Upper lobe of right lung (tissue), 1 donor: ENCODE results near the gene KRTAP2-3. TPM values are rescaled to one million over a fixed set of nuclear protein-coding genes. Genes with fewer than 3 reads are reported as not detected.

Source experiments
- ATAC-seq: fragments of 200-7000 bp; cut with Tn5 transposase; one replicate; pipeline ENCODE4 v1.9.1; 2020; ENCODE audit warnings: mild to moderate bottlenecking, moderate library complexity
- DNase-seq: peaks from one replicate; pipeline ENCODE4 v3.0.0-alpha.2; 2020
- H3K27ac ChIP-seq: fragments of 200-600 bp; one replicate; pipeline ENCODE4 v1.8.0; 2022
- H3K27me3 ChIP-seq: fragments of 200-600 bp; one replicate; pipeline ENCODE4 v1.8.0; 2022; ENCODE audit warnings: mild to moderate bottlenecking
- H3K36me3 ChIP-seq: fragments of 200-600 bp; one replicate; pipeline ENCODE4 v1.8.0; 2022
- H3K4me1 ChIP-seq: fragments of 200-600 bp; one replicate; pipeline ENCODE4 v1.8.0; 2022
- H3K4me3 ChIP-seq: fragments of 200-600 bp; one replicate; pipeline ENCODE4 v1.8.0; 2022; ENCODE audit warnings: mild to moderate bottlenecking
- H3K9me3 ChIP-seq: fragments of 200-600 bp; one replicate; pipeline ENCODE4 v1.8.0; 2022
- intact Hi-C: fragments of 100-400 bp; cut with DNase I; formaldehyde crosslinking; loops from one replicate; pipeline ENCODE4 v1.11.0; 2022
- total RNA-seq: library from RNA; stranded (reverse); fragmentation: NEBNext Ultra II Directional; extraction: Animal tissue kit (Norgen Biotek cat#: 25700); gene quantifications from one replicate; pipeline ENCODE4 v1.2.1, GENCODE V29; 2021
- TF ChIP-seq, protein P1 (sequence below): fragments of 200-600 bp; IDR thresholded peaks from one replicate; pipeline ENCODE4 v1.8.0; 2022; ENCODE audit warnings: antibody characterized with exemption
- donor health status: DM: no; HTN: yes; CAD: no; lungs with severe emphysema.

The KRTAP2-3 gene
- total RNA-seq, 1 donor from 2014 or later = not detected

DNA sequence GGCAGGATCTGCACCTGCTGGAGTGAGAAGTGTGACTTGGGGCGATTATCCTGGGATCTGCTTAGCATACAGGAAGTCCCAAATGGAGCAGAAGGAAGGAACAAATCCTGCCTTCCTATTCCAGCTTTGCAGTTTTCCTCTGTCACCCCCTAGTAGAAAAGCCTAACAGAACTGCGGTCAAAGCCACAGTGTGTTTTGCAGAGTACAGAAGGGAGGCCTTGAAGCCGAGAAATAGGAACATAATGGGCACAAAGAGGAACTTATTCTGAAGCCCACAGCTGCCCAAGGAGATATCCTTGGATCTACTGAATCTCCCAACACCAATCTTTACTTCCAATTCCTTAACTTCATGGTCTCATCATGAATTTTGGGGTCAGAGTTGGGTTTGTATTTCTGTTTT lies 41.4 kb downstream of the KRTAP2-3 start:
- TF ChIP-seq, protein P1, sequence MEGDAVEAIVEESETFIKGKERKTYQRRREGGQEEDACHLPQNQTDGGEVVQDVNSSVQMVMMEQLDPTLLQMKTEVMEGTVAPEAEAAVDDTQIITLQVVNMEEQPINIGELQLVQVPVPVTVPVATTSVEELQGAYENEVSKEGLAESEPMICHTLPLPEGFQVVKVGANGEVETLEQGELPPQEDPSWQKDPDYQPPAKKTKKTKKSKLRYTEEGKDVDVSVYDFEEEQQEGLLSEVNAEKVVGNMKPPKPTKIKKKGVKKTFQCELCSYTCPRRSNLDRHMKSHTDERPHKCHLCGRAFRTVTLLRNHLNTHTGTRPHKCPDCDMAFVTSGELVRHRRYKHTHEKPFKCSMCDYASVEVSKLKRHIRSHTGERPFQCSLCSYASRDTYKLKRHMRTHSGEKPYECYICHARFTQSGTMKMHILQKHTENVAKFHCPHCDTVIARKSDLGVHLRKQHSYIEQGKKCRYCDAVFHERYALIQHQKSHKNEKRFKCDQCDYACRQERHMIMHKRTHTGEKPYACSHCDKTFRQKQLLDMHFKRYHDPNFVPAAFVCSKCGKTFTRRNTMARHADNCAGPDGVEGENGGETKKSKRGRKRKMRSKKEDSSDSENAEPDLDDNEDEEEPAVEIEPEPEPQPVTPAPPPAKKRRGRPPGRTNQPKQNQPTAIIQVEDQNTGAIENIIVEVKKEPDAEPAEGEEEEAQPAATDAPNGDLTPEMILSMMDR = no peak
- Histone ChIP-seq H3K9me3 (no peaks in the 10 kb centered on the region), H3K4me1 (no peaks in the 10 kb centered on the region), H3K36me3 (no peaks in the 10 kb centered on the region), H3K27me3 (peaks cover 5% of the 10 kb centered on the region), H3K4me3 (no peak overlapping the region), H3K27ac (no peak overlapping the region)
- no peak for ATAC-seq
- DNase-seq = no peak
- intact Hi-C loops = no loop called here

DNA sequence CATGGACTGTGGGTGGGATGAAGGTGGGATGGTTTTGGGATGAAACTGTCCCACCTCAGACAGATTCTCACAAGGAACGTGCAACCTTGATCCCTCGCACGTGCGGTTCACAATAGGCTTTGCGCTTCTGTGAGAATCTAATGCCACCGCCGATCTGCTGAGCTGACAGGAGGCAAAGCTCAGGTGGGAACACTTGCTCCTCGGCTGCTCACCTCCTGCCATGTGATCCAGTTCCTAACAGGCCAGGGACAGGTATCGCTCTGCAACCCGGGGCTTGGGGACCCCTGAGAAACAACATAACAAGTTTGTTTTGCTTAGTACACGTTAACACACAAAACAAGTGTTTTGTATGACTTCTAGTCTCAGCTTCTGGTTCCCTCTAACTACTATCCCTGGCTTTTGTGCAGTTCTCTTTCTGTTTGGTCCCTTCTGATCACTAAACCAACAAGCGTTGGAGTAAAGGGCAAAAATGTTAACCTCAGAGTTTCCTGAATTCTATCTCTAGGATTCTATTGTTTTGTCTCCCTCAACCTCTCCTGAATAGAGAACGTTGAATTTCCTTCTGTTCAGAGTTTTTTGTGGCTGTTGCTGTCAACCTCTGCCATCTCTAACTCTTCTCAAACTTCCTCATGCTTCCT lies 43.2 kb downstream of the KRTAP2-3 start:
- no peaks in the 10 kb centered on the region for H3K4me1 ChIP-seq
- no peak overlapping the region for H3K4me3 ChIP-seq
- H3K27ac ChIP-seq = no peak overlapping the region
- intact Hi-C loops = no loop called here
- H3K27me3 ChIP-seq = no peaks in the 10 kb centered on the region
- no peaks in the 10 kb centered on the region for H3K9me3 ChIP-seq
- ATAC-seq (no peak), DNase-seq (no peak)
- TF ChIP-seq, protein P1 = no peak
- H3K36me3 ChIP-seq = no peaks in the 10 kb centered on the region

DNA sequence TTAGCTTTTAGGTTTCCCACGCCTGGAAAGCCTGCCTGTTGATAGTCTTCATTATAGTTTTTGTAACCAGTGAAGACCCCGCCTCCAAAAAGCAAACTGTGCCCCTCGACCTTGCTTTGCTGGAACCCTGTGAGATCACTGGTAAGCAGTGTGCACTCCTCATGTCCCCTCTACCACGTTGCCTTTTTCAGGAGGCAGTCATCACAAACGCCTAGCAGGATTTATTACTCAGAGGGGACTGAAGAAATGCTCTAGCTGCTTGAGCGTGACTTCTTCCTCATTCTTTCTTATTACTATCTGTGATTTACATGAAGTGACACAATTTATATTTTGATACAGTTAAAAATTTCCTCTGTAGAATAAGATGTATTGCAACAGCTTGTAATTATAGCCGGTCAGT lies 44.5 kb downstream of the KRTAP2-3 start:
- no peak for DNase-seq
- no peak overlapping the region for H3K27ac ChIP-seq
- intact Hi-C loops = no loop called here

DNA sequence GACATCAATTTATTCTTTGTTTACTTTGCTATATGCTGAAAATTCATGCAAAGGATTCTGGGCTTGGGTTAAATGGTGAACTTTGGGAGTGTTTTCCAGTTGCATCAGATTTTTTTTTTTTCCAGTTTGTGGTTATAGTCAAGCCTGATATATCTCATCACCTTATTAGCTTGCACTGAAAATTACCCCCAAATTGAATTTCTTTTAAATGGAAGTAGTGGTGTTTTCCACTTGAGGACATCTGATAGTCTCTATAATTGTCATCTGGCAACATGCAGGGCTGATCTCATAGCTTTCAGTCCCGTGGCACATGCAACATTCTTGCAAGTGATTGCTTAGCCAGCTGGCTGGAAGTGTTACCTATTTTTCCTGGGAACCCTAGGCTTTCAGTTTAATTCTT lies 46.3 kb downstream of the KRTAP2-3 start:
- DNase-seq (no peak), ATAC-seq (no peak)
- TF ChIP-seq, protein P1 = no peak
- Histone ChIP-seq H3K4me3 (no peak overlapping the region), H3K4me1 (no peaks in the 10 kb centered on the region), H3K36me3 (no peaks in the 10 kb centered on the region), H3K9me3 (no peaks in the 10 kb centered on the region), H3K27ac (no peak overlapping the region), H3K27me3 (no peaks in the 10 kb centered on the region)
- intact Hi-C loops = no loop called here

More for the DNA sequence above, 44.5 kb downstream of the KRTAP2-3 start:
- TF ChIP-seq, protein P1 = no peak
- Histone ChIP-seq H3K36me3 (no peaks in the 10 kb centered on the region), H3K27me3 (no peaks in the 10 kb centered on the region), H3K9me3 (no peaks in the 10 kb centered on the region), H3K4me1 (no peaks in the 10 kb centered on the region), H3K4me3 (no peak overlapping the region)
- no peak for ATAC-seq

DNA sequence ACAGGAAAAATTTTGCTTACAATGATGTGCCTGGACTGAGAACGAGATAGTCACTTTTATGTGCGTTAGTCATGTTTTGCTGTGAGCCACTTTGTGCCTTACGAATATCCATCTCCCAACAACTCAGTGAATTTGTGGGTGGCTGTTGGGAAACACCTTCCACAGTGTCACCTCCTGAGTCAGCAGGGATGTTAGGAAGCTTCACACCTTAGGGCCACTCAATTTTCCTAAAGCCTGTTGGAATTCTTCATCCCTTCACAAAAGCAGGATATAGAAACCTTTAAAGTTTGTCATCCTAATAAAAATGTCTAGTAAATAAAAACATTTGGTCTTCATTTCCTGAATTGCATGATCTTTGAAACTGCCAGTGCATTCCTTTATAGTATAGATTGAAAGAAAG lies 46.7 kb downstream of the KRTAP2-3 start:
- no peak for DNase-seq
- TF ChIP-seq, protein P1 = no peak
- H3K27ac ChIP-seq = no peak overlapping the region
- intact Hi-C loops = no loop called here
- no peaks in the 10 kb centered on the region for H3K36me3 ChIP-seq
- H3K9me3 ChIP-seq = no peaks in the 10 kb centered on the region
- H3K4me3 ChIP-seq = no peak overlapping the region
- H3K27me3 ChIP-seq = no peaks in the 10 kb centered on the region
- no peak for ATAC-seq
- no peaks in the 10 kb centered on the region for H3K4me1 ChIP-seq
